ENCODE measurements around the gene FYN. TPM values are rescaled to one million over a fixed set of nuclear protein-coding genes. Genes with fewer than 3 reads are reported as not detected.

Gene FYN
- total RNA-seq, 1 donor from 2014 or later: 121 TPM

- H3K9me3 Mint-ChIP-seq (ENCODE audit: unreplicated experiment): no peaks in the 10 kb centered on the region
- no peaks in the 10 kb centered on the region for H3K27me3 Mint-ChIP-seq (ENCODE audit: unreplicated experiment)
- H3K4me1 Mint-ChIP-seq (ENCODE audit: unreplicated experiment): peaks cover 17% of the 10 kb centered on the region
- peaks cover 2% of the 10 kb centered on the region for H3K36me3 Mint-ChIP-seq (ENCODE audit: unreplicated experiment)
- DNase-seq (ENCODE audit: extremely low spot score, unreplicated experiment): no peak
- TF ChIP-seq CTCF (IDR thresholded peaks at IDR 0.05): no peak
- H3K27ac Mint-ChIP-seq (ENCODE audit: unreplicated experiment): no peak overlapping the region
- no peak overlapping the region for H3K4me3 Mint-ChIP-seq (ENCODE audit: unreplicated experiment)
Measured at GRCh38 chr6:111861431-111861885, 11.8 kb downstream of the FYN start.

GRCh38 chr6:111858347-111858746 is 14.9 kb downstream of the FYN start:
- Mint-ChIP-seq H3K27ac (ENCODE audit: unreplicated experiment) (no peak overlapping the region), H3K27me3 (ENCODE audit: unreplicated experiment) (no peaks in the 10 kb centered on the region), H3K4me3 (ENCODE audit: unreplicated experiment) (no peak overlapping the region), H3K4me1 (ENCODE audit: unreplicated experiment) (peaks cover 21% of the 10 kb centered on the region), H3K36me3 (ENCODE audit: unreplicated experiment) (peaks cover 2% of the 10 kb centered on the region), H3K9me3 (ENCODE audit: unreplicated experiment) (no peaks in the 10 kb centered on the region)
- TF ChIP-seq CTCF (IDR thresholded peaks at IDR 0.05): no peak
- no peak for DNase-seq (ENCODE audit: extremely low spot score, unreplicated experiment)

GRCh38 chr6:111857674-111858337 is 15.4 kb downstream of the FYN start:
- Mint-ChIP-seq H3K4me3 (ENCODE audit: unreplicated experiment) (no peak overlapping the region), H3K9me3 (ENCODE audit: unreplicated experiment) (no peaks in the 10 kb centered on the region), H3K36me3 (ENCODE audit: unreplicated experiment) (peaks cover 2% of the 10 kb centered on the region), H3K4me1 (ENCODE audit: unreplicated experiment) (peaks cover 21% of the 10 kb centered on the region), H3K27ac (ENCODE audit: unreplicated experiment) (no peak overlapping the region), H3K27me3 (ENCODE audit: unreplicated experiment) (no peaks in the 10 kb centered on the region)
- no peak for TF ChIP-seq CTCF (IDR thresholded peaks at IDR 0.05)
- DNase-seq (ENCODE audit: extremely low spot score, unreplicated experiment): no peak

GRCh38 chr6:111855753-111856152 is 17.5 kb downstream of the FYN start:
- Mint-ChIP-seq H3K4me1 (ENCODE audit: unreplicated experiment) (peaks cover 36% of the 10 kb centered on the region), H3K4me3 (ENCODE audit: unreplicated experiment) (no peak overlapping the region), H3K27me3 (ENCODE audit: unreplicated experiment) (no peaks in the 10 kb centered on the region), H3K9me3 (ENCODE audit: unreplicated experiment) (no peaks in the 10 kb centered on the region), H3K27ac (ENCODE audit: unreplicated experiment) (no peak overlapping the region), H3K36me3 (ENCODE audit: unreplicated experiment) (no peaks in the 10 kb centered on the region)
- DNase-seq (ENCODE audit: extremely low spot score, unreplicated experiment): no peak
- no peak for TF ChIP-seq CTCF (IDR thresholded peaks at IDR 0.05)

- Mint-ChIP-seq H3K4me3 (ENCODE audit: unreplicated experiment) (no peak overlapping the region), H3K9me3 (ENCODE audit: unreplicated experiment) (no peaks in the 10 kb centered on the region), H3K27ac (ENCODE audit: unreplicated experiment) (no peak overlapping the region), H3K4me1 (ENCODE audit: unreplicated experiment) (peaks cover 41% of the 10 kb centered on the region), H3K36me3 (ENCODE audit: unreplicated experiment) (no peaks in the 10 kb centered on the region), H3K27me3 (ENCODE audit: unreplicated experiment) (no peaks in the 10 kb centered on the region)
- no peak for TF ChIP-seq CTCF (IDR thresholded peaks at IDR 0.05)
- DNase-seq (ENCODE audit: extremely low spot score, unreplicated experiment): no peak
Measured at GRCh38 chr6:111854683-111855082, 18.6 kb downstream of the FYN start.
